PC-9 (cell line): ENCODE measurements around the gene SHANK2. TPM values are rescaled to one million over a fixed set of nuclear protein-coding genes. Genes with fewer than 3 reads are reported as not detected.

Experiments
- BruUV-seq: library from RNA; stranded (reverse); fragments of 400-500 nt; replicated peaks from 2 replicates; lab custom pipeline; 2021; lab: Mats Ljungman, UMichigan
- CTCF ChIA-PET: fragments of 300-600 bp; sonication (Branson Sonifier 250); formaldehyde crosslinking; loops from one replicate; lab custom pipeline; 2022; ENCODE audit warnings: antibody characterized with exemption; lab: Charles Lee
- POLR2A ChIA-PET: fragments of 300-600 bp; sonication (Branson Sonifier 250); formaldehyde crosslinking; loops from one replicate; lab custom pipeline; 2022; ENCODE audit warnings: antibody characterized with exemption; ENCODE audit not compliant: unreplicated experiment; lab: Charles Lee
- DNase-seq, 2 experiments: peaks; one replicate each; pipeline versions ENCODE4 v3.0.0 to v3.0.0-alpha.2; 2015 to 2022; ENCODE audit warnings: mixed read lengths in 1 of 2
- H2AFZ ChIP-seq: fragments of 200-600 bp; sonication (generic); 2 replicates; pipeline ENCODE4 v1.8.1; 2017; ENCODE audit warnings: antibody characterized with exemption
- H3F3A ChIP-seq: fragments of 200-600 bp; sonication (generic); 2 replicates; pipeline ENCODE4 v1.8.1; 2017; ENCODE audit warnings: antibody characterized with exemption, mild to moderate bottlenecking, low read depth; ENCODE audit not compliant: insufficient read depth
- H3K27ac ChIP-seq: fragments of 200-600 bp; sonication (generic); 2 replicates; pipeline ENCODE4 v1.6.1; 2016; ENCODE audit warnings: mixed run types
- H3K27me3 ChIP-seq: fragments of 200-600 bp; sonication (generic); 2 replicates; pipeline ENCODE4 v1.6.1; 2016; ENCODE audit warnings: low read depth, mixed run types; ENCODE audit not compliant: insufficient read depth
- H3K36me3 ChIP-seq: fragments of 200-600 bp; sonication (generic); 2 replicates; pipeline ENCODE4 v1.6.1; 2016; ENCODE audit warnings: low read depth, mixed run types
- H3K4me1 ChIP-seq: fragments of 200-600 bp; sonication (generic); replicated peaks from 2 replicates; pipeline ENCODE4 v1.6.1; 2016; ENCODE audit warnings: mixed run types; ENCODE audit not compliant: insufficient read depth
- H3K4me2 ChIP-seq: fragments of 200-600 bp; sonication (generic); 2 replicates; pipeline ENCODE4 v1.6.1; 2017; ENCODE audit warnings: mixed run types
- H3K4me3 ChIP-seq: fragments of 200-600 bp; sonication (generic); 2 replicates; pipeline ENCODE4 v1.6.1; 2016; ENCODE audit warnings: mixed run types
- H3K79me2 ChIP-seq: fragments of 200-600 bp; sonication (generic); 2 replicates; pipeline ENCODE4 v1.6.1; 2017; ENCODE audit warnings: low read depth, mixed run types
- H3K9me2 ChIP-seq: fragments of 200-600 bp; sonication (generic); 2 replicates; pipeline ENCODE4 v1.8.1; 2017; ENCODE audit warnings: mild to moderate bottlenecking; ENCODE audit not compliant: insufficient read depth
- H3K9me3 ChIP-seq: fragments of 200-600 bp; sonication (generic); 2 replicates; pipeline ENCODE4 v1.8.1; 2016; ENCODE audit warnings: low read depth; ENCODE audit not compliant: insufficient read depth
- H4K20me1 ChIP-seq: fragments of 200-600 bp; sonication (generic); 2 replicates; pipeline ENCODE4 v1.8.1; 2017; ENCODE audit not compliant: insufficient read depth
- CTCF ChIP-seq: fragments of 200-600 bp; sonication (generic); conservative IDR thresholded peaks from 2 replicates; pipeline ENCODE4 v1.6.1; 2017; ENCODE audit warnings: mixed run types, antibody characterized with exemption, mild to moderate bottlenecking, moderate library complexity
- EZH2 ChIP-seq: fragments of 200-600 bp; sonication (generic); IDR thresholded peaks from 2 replicates; pipeline ENCODE4 v1.8.0; 2017; ENCODE audit warnings: antibody characterized with exemption, low read depth
- intact Hi-C: fragments of 100-400 bp; cut with micrococcal nuclease; formaldehyde crosslinking; loops from one replicate; pipeline ENCODE4 v1.10.0; 2022; ENCODE audit not compliant: unreplicated experiment
- total RNA-seq: library from RNA; stranded (reverse); gene quantifications from 2 replicates; pipeline ENCODE4 v1.2.3, GENCODE V29; 2021

Gene SHANK2
- total RNA-seq, 1 experiment from 2014 or later = 50.5 TPM

GRCh38 chr11:71221201-71221600, 31.2 kb downstream of the SHANK2 start:
- TF ChIP-seq EZH2 = no peak
- no peak for TF ChIP-seq CTCF
- H3K4me1 ChIP-seq = no peaks in the 10 kb centered on the region
- no peaks in the 10 kb centered on the region for H3K9me2 ChIP-seq
- H3K4me2 ChIP-seq = no peak overlapping the region
- POLR2A ChIA-PET = no interaction called here
- no TSS peak for BruUV-seq
- intact Hi-C loops = no loop called here
- 0 out of 2 replicates have a peak, but pooled peaks cover 4% of the 10 kb centered on the region for H3K36me3 ChIP-seq
- no peak overlapping the region for H3K4me3 ChIP-seq
- peaks cover 15% of the 10 kb centered on the region; the same call in 1 of the 2 replicates for H4K20me1 ChIP-seq
- no peak overlapping the region for H2AFZ ChIP-seq
- CTCF ChIA-PET = no interaction called here
- H3K27ac ChIP-seq = no peak overlapping the region
- H3F3A ChIP-seq = no peaks in the 10 kb centered on the region
- no peak for DNase-seq
- no peaks in the 10 kb centered on the region for H3K79me2 ChIP-seq
- no peaks in the 10 kb centered on the region for H3K27me3 ChIP-seq
- H3K9me3 ChIP-seq = no peaks in the 10 kb centered on the region

GRCh38 chr11:71218789-71219499, 33.4 kb downstream of the SHANK2 start:
- ChIA-PET POLR2A (no interaction called here), CTCF (no interaction called here)
- H3K4me2 ChIP-seq = no peak overlapping the region

GRCh38 chr11:71215425-71215965, 36.9 kb downstream of the SHANK2 start:
- Histone ChIP-seq H3K79me2 (no peaks in the 10 kb centered on the region), H2AFZ (no peak overlapping the region), H3K36me3 (no peaks in the 10 kb centered on the region), H3K9me3 (no peaks in the 10 kb centered on the region), H3K27ac (no peak overlapping the region), H3K27me3 (no peaks in the 10 kb centered on the region), H3K4me2 (no peak overlapping the region), H3K4me1 (no peaks in the 10 kb centered on the region), H4K20me1 (peaks cover 37% of the 10 kb centered on the region; the same call in 1 of the 2 replicates), H3K9me2 (no peaks in the 10 kb centered on the region), H3K4me3 (no peak overlapping the region), H3F3A (no peaks in the 10 kb centered on the region)
- TF ChIP-seq CTCF (no peak), EZH2 (no peak)
- BruUV-seq = no TSS peak
- intact Hi-C loops = no loop called here
- POLR2A ChIA-PET = no interaction called here
- CTCF ChIA-PET = no interaction called here
- DNase-seq = no peak

More at GRCh38 chr11:71218789-71219499, 33.4 kb downstream of the SHANK2 start:
- H3K4me3 ChIP-seq = no peak overlapping the region
- no peaks in the 10 kb centered on the region for H3F3A ChIP-seq
- H4K20me1 ChIP-seq = peaks cover 28% of the 10 kb centered on the region; the same call in 1 of the 2 replicates
- no peaks in the 10 kb centered on the region for H3K9me3 ChIP-seq
- no peak overlapping the region for H3K27ac ChIP-seq
- no peaks in the 10 kb centered on the region for H3K79me2 ChIP-seq
- no peak for TF ChIP-seq EZH2
- no peak for DNase-seq
- no peaks in the 10 kb centered on the region for H3K27me3 ChIP-seq
- BruUV-seq = no TSS peak
- H2AFZ ChIP-seq = no peak overlapping the region
- no peaks in the 10 kb centered on the region for H3K9me2 ChIP-seq
- no peaks in the 10 kb centered on the region for H3K36me3 ChIP-seq
- no peaks in the 10 kb centered on the region for H3K4me1 ChIP-seq
- intact Hi-C loops = no loop called here
